Measurements from ENCODE around the gene SHKBP1. TPM values are rescaled to one million over a fixed set of nuclear protein-coding genes. Genes with fewer than 3 reads are reported as not detected.

SHKBP1 gene
- total and polyA plus RNA-seq, 4 donors: 10.1 to 22.9 (median 15.4) TPM

DNA sequence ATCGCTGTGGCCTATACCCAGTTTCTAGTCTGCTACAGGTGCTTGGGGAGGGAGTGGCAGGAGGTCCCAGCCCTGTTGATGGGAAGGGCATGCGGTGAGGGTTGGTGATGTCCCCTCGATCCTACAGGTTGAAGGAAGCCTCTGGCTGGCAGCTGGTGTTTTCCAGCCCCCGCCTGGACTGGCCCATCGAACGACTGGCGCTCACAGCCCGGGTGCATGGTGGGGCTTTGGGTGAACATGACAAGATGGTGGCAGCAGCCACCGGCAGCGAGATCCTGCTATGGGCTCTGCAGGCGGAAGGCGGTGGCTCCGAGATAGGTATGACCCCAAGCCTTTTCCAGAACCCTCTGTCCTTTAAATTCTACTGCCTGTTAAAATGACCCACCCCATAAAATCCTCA is 3.9 kb downstream of the SHKBP1 start:
- no peak for DNase-seq (ENCODE audit: low spot score)
- peaks cover 3 to 9% (median 5%) of the 10 kb centered on the region in 4 donors for H3K4me1 ChIP-seq (ENCODE audit: control insufficient read depth in 4 of 4, insufficient read depth in 4 of 4, low read length in 3 of 4)
- H3K27ac ChIP-seq (ENCODE audit: low read depth in 1 of 2, low read length in 2 of 2): no peak overlapping the region
- H3K4me3 ChIP-seq (ENCODE audit: low read depth in 1 of 3, low read length in 3 of 3): no peak overlapping the region
- H3K36me3 ChIP-seq (ENCODE audit: control insufficient read depth in 4 of 4, insufficient read depth in 3 of 4, low read depth in 1 of 4, low read length in 3 of 4): peaks cover 3 to 13% (median 8%) of the 10 kb centered on the region in 4 donors
- TF ChIP-seq HNF4A (conservative IDR thresholded peaks at IDR 0.05) (no peak), TAF1 (conservative IDR thresholded peaks at IDR 0.05) (no peak)
- no peaks in the 10 kb centered on the region for H3K9me3 ChIP-seq (ENCODE audit: control insufficient read depth in 4 of 4, low read length in 3 of 4)
- 96% methylated on average over 13 of the region's 13 CpGs for WGBS
- no peaks in the 10 kb centered on the region for H3K27me3 ChIP-seq (ENCODE audit: control insufficient read depth in 4 of 4, insufficient read depth in 4 of 4, low read length in 3 of 4)
- no peak overlapping the region for H3K9ac ChIP-seq (ENCODE audit: low read depth in 1 of 2, low read length in 2 of 2)

DNA sequence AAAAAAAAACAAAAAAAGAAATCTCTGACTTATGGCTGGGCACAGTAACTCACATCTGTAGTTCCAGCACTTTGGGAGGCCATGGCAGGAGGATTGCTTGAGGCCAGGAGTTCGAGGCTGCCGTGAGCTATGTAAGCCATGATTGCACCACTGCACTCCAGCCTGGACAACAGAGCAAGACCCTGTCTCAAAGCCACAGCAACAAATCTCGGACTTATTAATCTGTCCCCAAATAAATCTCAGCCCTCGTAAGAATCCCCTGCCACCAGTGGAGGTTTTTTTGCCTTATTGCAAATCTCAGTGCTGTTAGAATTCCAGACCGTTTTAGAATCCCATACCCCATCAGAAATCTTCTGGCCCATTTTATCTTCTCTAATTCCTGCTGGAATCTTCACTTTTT is 4.9 kb downstream of the SHKBP1 start:
- no peak overlapping the region for H3K9ac ChIP-seq (ENCODE audit: low read depth in 1 of 2, low read length in 2 of 2)
- H3K9me3 ChIP-seq (ENCODE audit: control insufficient read depth in 4 of 4, low read length in 3 of 4): no peaks in the 10 kb centered on the region
- DNase-seq (ENCODE audit: low spot score): no peak
- H3K27me3 ChIP-seq (ENCODE audit: control insufficient read depth in 4 of 4, insufficient read depth in 4 of 4, low read length in 3 of 4): no peaks in the 10 kb centered on the region
- WGBS: 96% methylated on average over 5 of the region's 5 CpGs
- no peak for TF ChIP-seq TAF1 (conservative IDR thresholded peaks at IDR 0.05)
- TF ChIP-seq, protein P1, sequence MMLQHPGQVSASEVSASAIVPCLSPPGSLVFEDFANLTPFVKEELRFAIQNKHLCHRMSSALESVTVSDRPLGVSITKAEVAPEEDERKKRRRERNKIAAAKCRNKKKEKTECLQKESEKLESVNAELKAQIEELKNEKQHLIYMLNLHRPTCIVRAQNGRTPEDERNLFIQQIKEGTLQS (IDR thresholded peaks at IDR 0.05): no peak
- TF ChIP-seq RAD21 (IDR thresholded peaks at IDR 0.05): no peak
- no peak for TF ChIP-seq YY1 (IDR thresholded peaks at IDR 0.05)
- TF ChIP-seq, protein P2, sequence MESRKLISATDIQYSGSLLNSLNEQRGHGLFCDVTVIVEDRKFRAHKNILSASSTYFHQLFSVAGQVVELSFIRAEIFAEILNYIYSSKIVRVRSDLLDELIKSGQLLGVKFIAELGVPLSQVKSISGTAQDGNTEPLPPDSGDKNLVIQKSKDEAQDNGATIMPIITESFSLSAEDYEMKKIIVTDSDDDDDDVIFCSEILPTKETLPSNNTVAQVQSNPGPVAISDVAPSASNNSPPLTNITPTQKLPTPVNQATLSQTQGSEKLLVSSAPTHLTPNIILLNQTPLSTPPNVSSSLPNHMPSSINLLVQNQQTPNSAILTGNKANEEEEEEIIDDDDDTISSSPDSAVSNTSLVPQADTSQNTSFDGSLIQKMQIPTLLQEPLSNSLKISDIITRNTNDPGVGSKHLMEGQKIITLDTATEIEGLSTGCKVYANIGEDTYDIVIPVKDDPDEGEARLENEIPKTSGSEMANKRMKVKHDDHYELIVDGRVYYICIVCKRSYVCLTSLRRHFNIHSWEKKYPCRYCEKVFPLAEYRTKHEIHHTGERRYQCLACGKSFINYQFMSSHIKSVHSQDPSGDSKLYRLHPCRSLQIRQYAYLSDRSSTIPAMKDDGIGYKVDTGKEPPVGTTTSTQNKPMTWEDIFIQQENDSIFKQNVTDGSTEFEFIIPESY (IDR thresholded peaks at IDR 0.05): no peak
- TF ChIP-seq SP1 (IDR thresholded peaks at IDR 0.05): no peak
- TF ChIP-seq, protein P3, sequence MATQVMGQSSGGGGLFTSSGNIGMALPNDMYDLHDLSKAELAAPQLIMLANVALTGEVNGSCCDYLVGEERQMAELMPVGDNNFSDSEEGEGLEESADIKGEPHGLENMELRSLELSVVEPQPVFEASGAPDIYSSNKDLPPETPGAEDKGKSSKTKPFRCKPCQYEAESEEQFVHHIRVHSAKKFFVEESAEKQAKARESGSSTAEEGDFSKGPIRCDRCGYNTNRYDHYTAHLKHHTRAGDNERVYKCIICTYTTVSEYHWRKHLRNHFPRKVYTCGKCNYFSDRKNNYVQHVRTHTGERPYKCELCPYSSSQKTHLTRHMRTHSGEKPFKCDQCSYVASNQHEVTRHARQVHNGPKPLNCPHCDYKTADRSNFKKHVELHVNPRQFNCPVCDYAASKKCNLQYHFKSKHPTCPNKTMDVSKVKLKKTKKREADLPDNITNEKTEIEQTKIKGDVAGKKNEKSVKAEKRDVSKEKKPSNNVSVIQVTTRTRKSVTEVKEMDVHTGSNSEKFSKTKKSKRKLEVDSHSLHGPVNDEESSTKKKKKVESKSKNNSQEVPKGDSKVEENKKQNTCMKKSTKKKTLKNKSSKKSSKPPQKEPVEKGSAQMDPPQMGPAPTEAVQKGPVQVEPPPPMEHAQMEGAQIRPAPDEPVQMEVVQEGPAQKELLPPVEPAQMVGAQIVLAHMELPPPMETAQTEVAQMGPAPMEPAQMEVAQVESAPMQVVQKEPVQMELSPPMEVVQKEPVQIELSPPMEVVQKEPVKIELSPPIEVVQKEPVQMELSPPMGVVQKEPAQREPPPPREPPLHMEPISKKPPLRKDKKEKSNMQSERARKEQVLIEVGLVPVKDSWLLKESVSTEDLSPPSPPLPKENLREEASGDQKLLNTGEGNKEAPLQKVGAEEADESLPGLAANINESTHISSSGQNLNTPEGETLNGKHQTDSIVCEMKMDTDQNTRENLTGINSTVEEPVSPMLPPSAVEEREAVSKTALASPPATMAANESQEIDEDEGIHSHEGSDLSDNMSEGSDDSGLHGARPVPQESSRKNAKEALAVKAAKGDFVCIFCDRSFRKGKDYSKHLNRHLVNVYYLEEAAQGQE (IDR thresholded peaks at IDR 0.05): no peak
- TF ChIP-seq, protein P4, sequence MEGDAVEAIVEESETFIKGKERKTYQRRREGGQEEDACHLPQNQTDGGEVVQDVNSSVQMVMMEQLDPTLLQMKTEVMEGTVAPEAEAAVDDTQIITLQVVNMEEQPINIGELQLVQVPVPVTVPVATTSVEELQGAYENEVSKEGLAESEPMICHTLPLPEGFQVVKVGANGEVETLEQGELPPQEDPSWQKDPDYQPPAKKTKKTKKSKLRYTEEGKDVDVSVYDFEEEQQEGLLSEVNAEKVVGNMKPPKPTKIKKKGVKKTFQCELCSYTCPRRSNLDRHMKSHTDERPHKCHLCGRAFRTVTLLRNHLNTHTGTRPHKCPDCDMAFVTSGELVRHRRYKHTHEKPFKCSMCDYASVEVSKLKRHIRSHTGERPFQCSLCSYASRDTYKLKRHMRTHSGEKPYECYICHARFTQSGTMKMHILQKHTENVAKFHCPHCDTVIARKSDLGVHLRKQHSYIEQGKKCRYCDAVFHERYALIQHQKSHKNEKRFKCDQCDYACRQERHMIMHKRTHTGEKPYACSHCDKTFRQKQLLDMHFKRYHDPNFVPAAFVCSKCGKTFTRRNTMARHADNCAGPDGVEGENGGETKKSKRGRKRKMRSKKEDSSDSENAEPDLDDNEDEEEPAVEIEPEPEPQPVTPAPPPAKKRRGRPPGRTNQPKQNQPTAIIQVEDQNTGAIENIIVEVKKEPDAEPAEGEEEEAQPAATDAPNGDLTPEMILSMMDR (IDR thresholded peaks at IDR 0.05; ENCODE audit: low read depth, low read length, missing input control): no peak
- TF ChIP-seq, protein P5, sequence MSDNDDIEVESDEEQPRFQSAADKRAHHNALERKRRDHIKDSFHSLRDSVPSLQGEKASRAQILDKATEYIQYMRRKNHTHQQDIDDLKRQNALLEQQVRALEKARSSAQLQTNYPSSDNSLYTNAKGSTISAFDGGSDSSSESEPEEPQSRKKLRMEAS (IDR thresholded peaks at IDR 0.05): no peak
- TF ChIP-seq EGR1 (IDR thresholded peaks at IDR 0.05; ENCODE audit: low read depth in 2 of 2): no peak
- no peak for TF ChIP-seq HNF4G (IDR thresholded peaks at IDR 0.05)
- TF ChIP-seq FOXA1 (IDR thresholded peaks at IDR 0.05): no peak
- no peak for TF ChIP-seq JUND (IDR thresholded peaks at IDR 0.05)
- TF ChIP-seq HNF4A (conservative IDR thresholded peaks at IDR 0.05): no peak
- no peak for TF ChIP-seq FOXA2 (IDR thresholded peaks at IDR 0.05)
- no peak for TF ChIP-seq GABPA (IDR thresholded peaks at IDR 0.05 in 1 of 2, conservative IDR thresholded peaks at IDR 0.05 in 1 of 2)
- no peak for TF ChIP-seq RXRA (IDR thresholded peaks at IDR 0.05)
- TF ChIP-seq NR2F2 (IDR thresholded peaks at IDR 0.05): no peak
- H3K4me3 ChIP-seq (ENCODE audit: low read depth in 1 of 3, low read length in 3 of 3): no peak overlapping the region
- peaks cover 0 to 9% (median 5%) of the 10 kb centered on the region in 4 donors for H3K4me1 ChIP-seq (ENCODE audit: control insufficient read depth in 4 of 4, insufficient read depth in 4 of 4, low read length in 3 of 4)
- peaks cover 3 to 16% (median 8%) of the 10 kb centered on the region in 4 donors for H3K36me3 ChIP-seq (ENCODE audit: control insufficient read depth in 4 of 4, insufficient read depth in 3 of 4, low read depth in 1 of 4, low read length in 3 of 4)
- no peak overlapping the region for H3K27ac ChIP-seq (ENCODE audit: low read depth in 1 of 2, low read length in 2 of 2)
